ENCODE data around the gene ASTN1. TPM values are rescaled to one million over a fixed set of nuclear protein-coding genes. Genes with fewer than 3 reads are reported as not detected.

ASTN1 gene
- total RNA-seq, 2 experiments from 2014 or later, result not detected

GRCh38 chr1:177124577-177125278 lies 39.8 kb downstream of the ASTN1 start:
- Mint-ChIP-seq H3K4me1 (ENCODE audit: low read depth) (no peaks in the 10 kb centered on the region), H3K4me3 (no peak overlapping the region), H3K27ac (no peak overlapping the region), H3K27me3 (no peaks in the 10 kb centered on the region), H3K36me3 (no peaks in the 10 kb centered on the region), H3K9me3 (no peaks in the 10 kb centered on the region)
- no peak for DNase-seq
- ChIA-PET CTCF (no interaction called here), POLR2A (no interaction called here)
- intact Hi-C loops (cut with micrococcal nuclease), result no loop called here

GRCh38 chr1:177122461-177123251 lies 41.9 kb downstream of the ASTN1 start:
- POLR2A ChIA-PET, result no interaction called here
- no peaks in the 10 kb centered on the region for H3K9me3 Mint-ChIP-seq
- H3K4me3 Mint-ChIP-seq, result no peak overlapping the region

DNA sequence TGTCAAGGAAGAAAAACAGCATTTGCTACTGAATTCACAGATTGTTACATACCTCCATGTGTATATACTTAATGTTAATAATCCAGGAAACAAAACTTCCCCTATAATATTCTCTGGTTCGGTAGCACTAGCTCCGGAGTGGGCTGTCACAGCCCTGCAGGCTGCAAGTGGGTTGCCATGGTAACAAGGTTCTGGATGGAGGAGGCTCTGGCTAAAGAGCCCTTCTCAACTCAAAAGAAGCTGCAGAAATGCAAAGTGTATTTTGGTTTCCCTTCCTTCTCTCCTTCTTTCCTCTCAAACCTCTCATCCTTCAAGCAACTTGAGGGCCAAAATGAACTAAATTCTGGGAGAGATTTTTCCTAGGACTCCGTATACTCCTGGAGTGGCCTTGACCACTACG lies 45.2 kb downstream of the ASTN1 start:
- no peak for DNase-seq
- POLR2A ChIA-PET, result no interaction called here
- Mint-ChIP-seq H3K4me1 (ENCODE audit: low read depth) (no peaks in the 10 kb centered on the region), H3K4me3 (no peak overlapping the region), H3K9me3 (no peaks in the 10 kb centered on the region), H3K27me3 (peaks cover 2% of the 10 kb centered on the region), H3K27ac (no peak overlapping the region), H3K36me3 (no peaks in the 10 kb centered on the region)
- intact Hi-C loops (cut with micrococcal nuclease), result no loop called here
- CTCF ChIA-PET, result no interaction called here

More at GRCh38 chr1:177122461-177123251, 41.9 kb downstream of the ASTN1 start:
- no peak for DNase-seq
- H3K27ac Mint-ChIP-seq, result no peak overlapping the region
- peaks cover 2% of the 10 kb centered on the region for H3K27me3 Mint-ChIP-seq
- no peaks in the 10 kb centered on the region for H3K4me1 Mint-ChIP-seq (ENCODE audit: low read depth)
- CTCF ChIA-PET, result no interaction called here
- intact Hi-C loops (cut with micrococcal nuclease), result no loop called here
- H3K36me3 Mint-ChIP-seq, result no peaks in the 10 kb centered on the region

DNA sequence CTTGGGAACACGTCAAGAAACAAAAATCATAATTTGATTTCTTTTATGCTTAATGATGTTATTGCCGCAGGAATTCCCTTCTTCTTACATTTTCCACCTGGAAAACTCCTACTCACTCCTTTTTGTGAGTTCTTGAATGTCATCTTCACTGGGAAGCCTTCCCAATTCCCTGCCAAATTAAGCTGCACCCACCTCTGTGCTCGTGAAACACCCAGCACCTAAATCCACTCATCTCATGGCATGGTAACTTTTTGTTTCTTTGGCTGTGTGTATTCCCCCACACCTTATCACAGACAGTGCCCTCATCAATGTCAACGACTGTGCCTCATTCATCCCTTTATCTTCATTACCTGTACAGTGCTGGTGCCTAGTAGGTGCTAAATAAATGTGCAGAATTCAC lies 45.6 kb downstream of the ASTN1 start:
- intact Hi-C loops (cut with micrococcal nuclease), result no loop called here
- ChIA-PET CTCF (no interaction called here), POLR2A (no interaction called here)
- DNase-seq, result no peak
- Mint-ChIP-seq H3K4me3 (no peak overlapping the region), H3K9me3 (no peaks in the 10 kb centered on the region), H3K27me3 (peaks cover 2% of the 10 kb centered on the region), H3K36me3 (no peaks in the 10 kb centered on the region), H3K4me1 (ENCODE audit: low read depth) (no peaks in the 10 kb centered on the region), H3K27ac (no peak overlapping the region)

GRCh38 chr1:177116941-177117340 lies 47.6 kb downstream of the ASTN1 start:
- intact Hi-C loops (cut with micrococcal nuclease), result no loop called here
- ChIA-PET CTCF (no interaction called here), POLR2A (no interaction called here)
- DNase-seq, result no peak
- no peaks in the 10 kb centered on the region for H3K9me3 Mint-ChIP-seq
- no peak overlapping the region for H3K27ac Mint-ChIP-seq
- no peaks in the 10 kb centered on the region for H3K36me3 Mint-ChIP-seq
- H3K4me3 Mint-ChIP-seq, result no peak overlapping the region
- peaks cover 2% of the 10 kb centered on the region for H3K27me3 Mint-ChIP-seq
- no peaks in the 10 kb centered on the region for H3K4me1 Mint-ChIP-seq (ENCODE audit: low read depth)

- intact Hi-C loops (cut with micrococcal nuclease), result no loop called here
- ChIA-PET CTCF (no interaction called here), POLR2A (no interaction called here)
- Mint-ChIP-seq H3K36me3 (no peaks in the 10 kb centered on the region), H3K4me1 (ENCODE audit: low read depth) (no peaks in the 10 kb centered on the region), H3K9me3 (no peaks in the 10 kb centered on the region), H3K27ac (no peak overlapping the region), H3K27me3 (no peaks in the 10 kb centered on the region), H3K4me3 (no peak overlapping the region)
- no peak for DNase-seq
Measured at GRCh38 chr1:177106614-177107365, 57.7 kb downstream of the ASTN1 start.

DNA sequence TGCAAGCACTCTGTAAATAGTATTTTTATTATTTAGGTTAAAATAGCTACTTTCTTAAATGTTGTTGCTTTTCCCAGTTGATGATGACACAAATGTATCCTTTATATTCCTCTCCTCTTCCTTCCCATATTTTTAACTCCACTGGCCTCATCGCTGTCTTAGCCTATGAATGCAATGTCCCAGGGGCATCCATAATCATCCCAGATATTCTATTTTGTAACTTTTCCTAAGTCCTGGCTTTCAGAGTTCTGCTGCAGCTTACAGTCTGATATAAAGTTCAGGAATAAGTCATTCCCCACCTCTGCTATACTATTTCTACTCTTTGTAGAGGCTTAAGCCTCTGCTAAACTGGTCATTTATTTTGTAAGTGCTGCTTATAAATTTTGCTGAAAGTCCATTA lies 58.3 kb downstream of the ASTN1 start:
- DNase-seq, result no peak
- no peak overlapping the region for H3K4me3 Mint-ChIP-seq
- CTCF ChIA-PET, result no interaction called here
- intact Hi-C loops (cut with micrococcal nuclease), result no loop called here
- H3K27me3 Mint-ChIP-seq, result no peaks in the 10 kb centered on the region
- no peaks in the 10 kb centered on the region for H3K36me3 Mint-ChIP-seq
- POLR2A ChIA-PET, result no interaction called here
- H3K4me1 Mint-ChIP-seq (ENCODE audit: low read depth), result no peaks in the 10 kb centered on the region
- H3K27ac Mint-ChIP-seq, result no peak overlapping the region
- H3K9me3 Mint-ChIP-seq, result no peaks in the 10 kb centered on the region

- CTCF ChIA-PET, result no interaction called here
- no peaks in the 10 kb centered on the region for H3K27me3 Mint-ChIP-seq
- no peaks in the 10 kb centered on the region for H3K4me1 Mint-ChIP-seq (ENCODE audit: low read depth)
- H3K4me3 Mint-ChIP-seq, result no peak overlapping the region
- H3K9me3 Mint-ChIP-seq, result no peaks in the 10 kb centered on the region
- intact Hi-C loops (cut with micrococcal nuclease), result no loop called here
- H3K36me3 Mint-ChIP-seq, result no peaks in the 10 kb centered on the region
- POLR2A ChIA-PET, result no interaction called here
- no peak overlapping the region for H3K27ac Mint-ChIP-seq
- DNase-seq, result no peak
Measured at GRCh38 chr1:177103005-177103852, 61.3 kb downstream of the ASTN1 start.

DNA sequence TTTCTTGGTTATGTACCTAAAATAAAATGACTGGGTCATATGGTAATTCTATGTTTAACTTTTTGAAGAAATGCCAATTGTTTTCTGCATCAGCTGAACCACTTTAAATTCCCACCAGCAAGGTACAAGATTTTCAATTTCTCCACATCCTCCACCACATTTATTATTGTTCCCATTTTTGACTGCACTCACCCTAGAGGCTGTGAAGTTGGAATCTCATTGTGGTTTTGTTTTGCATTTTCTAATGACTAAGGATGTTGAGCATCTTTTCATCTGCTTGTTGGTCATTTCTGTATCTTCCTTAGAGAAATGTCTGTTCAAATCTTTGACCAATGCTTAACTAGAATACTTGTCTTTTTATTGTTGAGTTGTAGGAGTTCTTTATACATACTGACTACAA lies 72.5 kb downstream of the ASTN1 start:
- ChIA-PET CTCF (no interaction called here), POLR2A (no interaction called here)
- no peak for DNase-seq
- intact Hi-C loops (cut with micrococcal nuclease), result no loop called here
- no peaks in the 10 kb centered on the region for H3K36me3 Mint-ChIP-seq
- peaks cover 9% of the 10 kb centered on the region for H3K9me3 Mint-ChIP-seq
- no peaks in the 10 kb centered on the region for H3K4me1 Mint-ChIP-seq (ENCODE audit: low read depth)
- no peak overlapping the region for H3K27ac Mint-ChIP-seq
- no peak overlapping the region for H3K4me3 Mint-ChIP-seq
- H3K27me3 Mint-ChIP-seq, result no peaks in the 10 kb centered on the region

DNA sequence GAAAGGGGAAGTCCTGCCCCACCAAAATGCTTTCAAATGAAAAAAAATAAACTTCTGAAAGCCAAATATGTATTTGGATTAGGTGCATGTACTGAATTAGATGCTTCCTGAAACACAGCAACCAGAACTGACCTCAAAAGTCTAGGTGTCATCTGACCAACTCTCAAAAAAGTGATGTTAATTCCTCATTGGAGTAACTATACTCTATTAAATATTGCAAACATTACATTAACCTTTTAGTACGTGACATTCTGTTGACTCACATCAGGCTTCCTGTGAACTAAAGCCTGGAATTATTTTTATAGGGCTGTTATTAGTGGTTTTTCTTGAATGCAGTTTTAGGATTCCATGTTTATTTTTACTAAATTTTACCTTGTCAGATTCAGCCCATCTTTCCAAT lies 73.5 kb downstream of the ASTN1 start:
- ChIA-PET CTCF (no interaction called here), POLR2A (no interaction called here)
- H3K36me3 Mint-ChIP-seq, result no peaks in the 10 kb centered on the region
- H3K4me1 Mint-ChIP-seq (ENCODE audit: low read depth), result no peaks in the 10 kb centered on the region
- peaks cover 3% of the 10 kb centered on the region for H3K9me3 Mint-ChIP-seq
- intact Hi-C loops (cut with micrococcal nuclease), result no loop called here
- DNase-seq, result no peak
- H3K27me3 Mint-ChIP-seq, result no peaks in the 10 kb centered on the region
- H3K4me3 Mint-ChIP-seq, result no peak overlapping the region
- no peak overlapping the region for H3K27ac Mint-ChIP-seq

- no peak for DNase-seq
- H3K9me3 Mint-ChIP-seq, result peaks cover 2% of the 10 kb centered on the region
- H3K36me3 Mint-ChIP-seq, result no peaks in the 10 kb centered on the region
- CTCF ChIA-PET, result interaction anchor here (0.6 kb wide), 1 partner anchor 520 kb away, joined by 3 read pairs; no protein-coding TSS in a partner anchor
- H3K27me3 Mint-ChIP-seq, result no peaks in the 10 kb centered on the region
- intact Hi-C loops (cut with micrococcal nuclease), result no loop called here
- POLR2A ChIA-PET, result no interaction called here
- no peak overlapping the region for H3K27ac Mint-ChIP-seq
- no peaks in the 10 kb centered on the region for H3K4me1 Mint-ChIP-seq (ENCODE audit: low read depth)
- H3K4me3 Mint-ChIP-seq, result no peak overlapping the region
Measured at GRCh38 chr1:177088966-177089365, 75.5 kb downstream of the ASTN1 start.
